ENCODE data around the gene MAPKAPK3. TPM values are rescaled to one million over a fixed set of nuclear protein-coding genes. Genes with fewer than 3 reads are reported as not detected.
"Not testable (repeated sequence)": the region's sequence is repeated elsewhere in the genome, so short reads cannot be mapped to it uniquely, and the experiment has no call there.

MAPKAPK3 gene
- polyA plus RNA-seq, 4 donors: 22.1 to 58.2 (median 53.8) TPM

GRCh38 chr3:50676031-50676705 is 59.2 kb downstream of the MAPKAPK3 start:
- no peak for DNase-seq (ENCODE audit: low read depth in 4 of 4, low spot score in 3 of 4)

GRCh38 chr3:50687127-50687751 is 70.3 kb downstream of the MAPKAPK3 start:
- DNase-seq (ENCODE audit: low read depth in 4 of 4, low spot score in 3 of 4): no peak

- no peak for DNase-seq (ENCODE audit: low read depth in 4 of 4, low spot score in 3 of 4)
These were observed 71.0 kb downstream of the MAPKAPK3 start for GRCh38 chr3:50687916-50688315.

DNA sequence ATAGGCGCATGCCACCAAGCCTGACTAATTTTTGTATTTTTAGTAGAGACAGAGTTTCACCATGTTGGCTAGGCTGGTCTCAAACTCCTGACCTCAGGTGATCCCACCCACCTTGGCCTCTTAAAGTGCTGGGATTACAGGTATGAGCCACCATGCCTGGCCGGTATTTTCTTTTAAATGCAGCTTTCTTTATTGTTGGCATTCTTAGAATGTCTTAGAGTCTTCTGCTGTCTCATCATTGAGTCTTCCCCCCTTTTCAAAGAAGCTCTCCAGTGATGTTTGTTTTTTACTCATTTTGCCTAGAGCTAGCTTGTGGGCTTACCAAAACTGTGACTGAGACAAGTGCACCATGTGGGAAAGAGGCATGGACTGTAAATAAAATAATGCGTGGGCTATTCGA is 71.7 kb downstream of the MAPKAPK3 start:
- DNase-seq (ENCODE audit: low read depth in 4 of 4, low spot score in 3 of 4): not testable (repeated sequence)

GRCh38 chr3:50689558-50689957 is 72.6 kb downstream of the MAPKAPK3 start:
- no peak for DNase-seq (ENCODE audit: low read depth in 4 of 4, low spot score in 3 of 4)

GRCh38 chr3:50695031-50695430 is 78.1 kb downstream of the MAPKAPK3 start:
- no peak for DNase-seq (ENCODE audit: low read depth in 4 of 4, low spot score in 3 of 4)

GRCh38 chr3:50696276-50696675 is 79.3 kb downstream of the MAPKAPK3 start:
- no peak for DNase-seq (ENCODE audit: low read depth in 4 of 4, low spot score in 3 of 4)

- no peak for DNase-seq (ENCODE audit: low read depth in 4 of 4, low spot score in 3 of 4)
These were observed 81.3 kb downstream of the MAPKAPK3 start for GRCh38 chr3:50698269-50698668.

Other genes with a start within 250 kb of the MAPKAPK3 start
- 10 to 100 TPM in 3 of 4 donors, 1 to 10 TPM in 1; 7.2 to 17.1 (median 15.0) TPM for gene CACNA2D2, start 113.5 kb upstream of the MAPKAPK3 start, polyA plus RNA-seq (ENCODE audit: insufficient read length in 4 of 4)
- gene C3orf18, start 49.4 kb upstream of the MAPKAPK3 start, polyA plus RNA-seq (ENCODE audit: insufficient read length in 4 of 4): 10 to 100 TPM; 15.4 to 21.3 (median 19.4) TPM
- 10 to 100 TPM; 18.8 to 28.2 (median 20.9) TPM for gene HEMK1, start 47.6 kb upstream of the MAPKAPK3 start, polyA plus RNA-seq (ENCODE audit: insufficient read length in 4 of 4)
- 10 to 100 TPM; 26.8 to 33.6 (median 31.0) TPM for gene CISH, start 5.4 kb upstream of the MAPKAPK3 start, polyA plus RNA-seq (ENCODE audit: insufficient read length in 4 of 4)
- gene DOCK3, start 57.8 kb downstream of the MAPKAPK3 start, polyA plus RNA-seq (ENCODE audit: insufficient read length in 4 of 4): 1 to 10 TPM; 1.3 to 1.8 (median 1.6) TPM